Activated naive CD8-positive, alpha-beta T cell treated with anti-CD3 and anti-CD28 coated beads, Interleukin-2, amount 50 U/mL, for 16 hours (primary cell): ENCODE results near the gene USP19.

Experiments used
- DNase-seq: peaks from one replicate; pipeline ENCODE4 v3.0.0-alpha.2; 2020; ENCODE audit warnings: low read depth, low spot score

USP19 gene

GRCh38 chr3:49133226-49133951 is 12.8 kb upstream of the USP19 start:
- no peak for DNase-seq

GRCh38 chr3:49132437-49133225 is 12.0 kb upstream of the USP19 start, which contains the start of gene LAMB2:
Gene LAMB2, minus strand, starts transcription at chr3:49133050. Its CDS starts 183 bp downstream, at chr3:49132867.
- DNase-seq: no peak

DNA sequence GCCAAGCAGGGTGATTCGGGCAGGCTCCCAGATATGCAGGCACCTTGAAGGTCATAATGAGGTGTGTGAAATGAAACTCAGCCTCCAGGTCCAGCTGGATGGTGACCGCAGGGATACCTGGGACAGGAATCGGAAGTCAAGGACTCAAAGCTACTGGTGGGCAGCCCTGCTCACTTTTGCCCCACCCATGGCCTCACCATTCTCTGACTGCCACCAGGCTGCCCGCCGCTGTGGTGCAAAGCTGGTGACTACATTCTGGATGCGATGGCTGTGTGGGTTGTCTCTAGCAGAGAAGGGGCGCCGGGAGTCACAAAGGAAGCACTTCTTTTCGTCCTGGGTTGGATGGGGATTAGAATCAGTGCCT is 11.4 kb upstream of the USP19 start:
- DNase-seq: no peak

GRCh38 chr3:49131576-49131975 is 11.0 kb upstream of the USP19 start:
- no peak for DNase-seq

GRCh38 chr3:49131040-49131439 is 10.4 kb upstream of the USP19 start:
- no peak for DNase-seq

DNA sequence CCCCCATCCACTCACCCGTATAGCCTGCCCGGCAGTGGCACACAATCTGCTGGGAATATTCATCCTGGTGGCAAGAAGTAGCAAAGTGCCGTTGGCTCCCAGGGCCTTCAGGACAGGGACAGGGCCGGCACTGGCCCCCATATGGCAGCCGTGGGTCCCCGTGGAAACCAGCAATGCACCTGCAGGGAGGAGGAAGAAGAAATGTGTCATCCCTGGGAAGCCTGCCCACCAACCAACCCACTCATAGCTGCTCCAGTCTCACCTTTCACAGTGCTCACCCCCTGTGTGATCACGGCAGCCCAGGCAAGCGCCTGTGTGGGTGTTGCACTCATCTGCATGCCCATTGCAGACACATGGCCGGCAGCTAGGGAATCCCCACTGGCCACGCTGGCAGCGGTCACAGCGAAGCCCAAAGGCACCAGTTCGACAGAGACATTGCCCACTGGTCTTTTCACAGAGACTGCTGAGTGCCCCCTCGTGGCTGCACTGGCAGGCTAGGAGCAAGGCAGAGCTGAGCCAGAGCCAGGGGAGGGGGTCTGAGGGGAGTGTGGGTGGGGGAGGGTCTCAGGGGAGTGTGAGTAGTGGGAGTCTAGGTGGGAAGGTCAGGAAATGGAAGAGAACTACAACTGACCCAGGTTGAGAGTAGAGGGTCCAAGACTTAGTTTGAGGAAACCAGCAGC is 4.5 kb upstream of the USP19 start:
- no peak for DNase-seq

- DNase-seq: no peak
These were observed 3.6 kb upstream of the USP19 start for GRCh38 chr3:49124203-49124602.

DNA sequence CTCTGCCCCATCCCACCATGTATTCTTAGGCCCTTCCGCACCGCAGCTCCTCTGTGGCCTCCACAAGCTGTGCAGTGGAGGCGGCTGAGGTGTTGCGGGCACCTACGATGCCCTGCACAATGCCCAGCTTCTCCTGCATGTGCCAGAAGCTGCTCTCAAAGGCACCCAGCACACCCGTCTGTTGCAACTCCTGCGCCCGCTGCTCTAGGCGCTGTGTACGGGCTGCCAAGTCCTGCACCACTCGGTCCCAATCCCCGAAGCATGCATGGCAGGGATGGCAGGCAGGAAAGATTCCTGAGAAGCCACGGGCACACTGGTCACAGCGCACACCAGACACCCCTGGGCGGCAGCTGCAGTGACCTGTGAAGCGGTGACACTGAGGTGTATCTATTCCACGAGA is 3.1 kb upstream of the USP19 start:
- DNase-seq: no peak

DNA sequence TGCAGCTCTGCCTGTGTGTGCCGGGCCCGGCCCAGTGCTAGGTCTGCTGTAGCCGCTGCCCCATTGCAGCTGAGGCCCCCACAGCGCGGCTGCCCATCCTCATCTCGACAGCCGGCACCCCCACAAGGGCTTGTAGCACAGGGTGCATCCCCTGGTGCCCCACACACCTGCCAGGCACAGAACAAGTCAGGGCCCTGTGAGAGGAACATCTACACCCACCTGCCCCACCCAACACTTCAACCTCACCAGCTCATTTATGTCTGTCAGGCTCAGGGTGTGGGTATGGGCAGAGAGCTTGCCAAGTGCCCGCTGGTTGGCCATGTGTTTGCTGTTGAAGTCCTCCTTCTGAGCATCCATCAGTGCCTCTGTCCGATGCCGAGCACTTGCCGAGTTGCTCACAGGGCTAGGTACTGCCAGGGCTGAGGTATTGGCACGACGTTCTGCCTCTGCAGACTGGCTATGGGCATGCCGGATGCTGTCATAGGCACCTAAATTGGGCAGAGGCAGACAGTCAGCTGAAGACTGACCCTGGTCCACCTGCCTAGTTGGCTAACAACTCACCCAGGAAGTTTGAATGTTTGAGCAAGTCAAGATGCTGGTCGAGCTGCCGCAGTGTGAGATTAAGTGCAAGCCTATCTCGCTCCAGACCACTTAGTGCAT is 2.4 kb upstream of the USP19 start:
- no peak for DNase-seq

DNA sequence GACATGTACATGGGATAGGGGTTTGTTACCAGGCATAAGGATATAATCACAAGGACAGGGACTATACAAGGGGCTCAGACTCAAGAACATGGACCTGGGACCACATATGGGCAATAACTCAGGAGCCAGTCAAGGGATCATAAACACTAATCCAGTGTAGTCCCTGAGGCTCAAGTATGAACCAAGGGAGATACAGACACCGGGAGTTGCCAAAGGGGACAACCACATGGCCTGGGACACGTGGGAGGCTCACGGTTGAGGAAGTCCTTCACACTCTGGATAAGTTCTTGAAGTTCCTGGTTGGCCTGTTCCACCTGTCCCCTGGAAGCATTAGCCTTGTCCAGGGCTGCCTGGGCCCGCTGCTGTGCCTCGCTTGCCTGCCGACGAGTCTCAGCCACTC is 1.8 kb upstream of the USP19 start:
- DNase-seq: no peak

DNA sequence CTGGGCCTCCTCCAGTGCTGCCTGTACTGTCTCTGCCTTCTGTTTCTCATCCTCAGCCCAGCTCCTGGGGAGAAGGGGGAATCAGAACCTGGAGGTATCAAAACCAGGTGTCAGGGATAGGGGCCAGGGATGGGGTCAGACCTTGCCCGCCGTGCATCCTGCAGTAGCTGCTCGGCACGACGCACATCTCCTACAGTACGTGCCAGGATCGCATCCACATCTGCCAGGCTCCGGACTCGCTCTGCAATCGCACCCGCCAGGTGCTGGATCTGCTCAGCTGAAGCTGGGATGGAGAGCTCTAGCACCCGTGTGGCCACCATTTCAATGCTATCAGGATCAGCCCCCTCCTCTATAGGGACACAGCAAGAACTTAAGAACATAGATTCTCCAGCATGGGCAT is 1.4 kb upstream of the USP19 start:
- no peak for DNase-seq

DNA sequence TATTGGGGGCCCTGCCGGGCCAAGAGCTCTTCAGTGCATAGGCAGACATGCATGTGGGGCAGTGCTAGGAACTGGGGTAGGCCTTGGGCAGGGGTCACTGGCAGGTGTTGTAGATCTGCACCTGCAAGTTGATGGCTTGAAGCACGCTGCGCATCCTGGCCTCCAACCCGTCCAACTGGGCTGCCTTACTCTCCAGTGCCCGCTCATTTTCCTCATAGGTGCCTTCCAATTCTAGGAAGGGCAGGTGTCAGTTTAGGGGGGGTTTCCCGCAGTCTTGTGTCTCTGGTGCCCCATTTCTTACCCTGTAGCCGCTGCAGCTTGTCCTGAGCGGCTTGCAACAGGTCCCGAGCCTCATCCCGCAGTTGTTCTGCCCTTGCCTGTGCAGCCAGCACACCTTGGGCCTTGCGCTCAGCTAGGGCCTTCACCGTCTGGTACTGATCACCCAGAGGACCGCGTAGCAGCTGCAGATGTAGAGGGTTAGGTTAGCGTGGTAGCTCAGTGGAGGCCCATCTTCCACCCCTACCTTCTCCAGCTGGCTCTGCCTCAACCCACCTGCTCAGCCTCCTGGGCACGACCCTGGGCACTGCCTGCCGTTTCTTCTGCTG is 611 bp upstream of the USP19 start:
- no peak for DNase-seq

- no peak for DNase-seq
These were observed 556 bp downstream of the USP19 start for GRCh38 chr3:49120096-49120437.

DNA sequence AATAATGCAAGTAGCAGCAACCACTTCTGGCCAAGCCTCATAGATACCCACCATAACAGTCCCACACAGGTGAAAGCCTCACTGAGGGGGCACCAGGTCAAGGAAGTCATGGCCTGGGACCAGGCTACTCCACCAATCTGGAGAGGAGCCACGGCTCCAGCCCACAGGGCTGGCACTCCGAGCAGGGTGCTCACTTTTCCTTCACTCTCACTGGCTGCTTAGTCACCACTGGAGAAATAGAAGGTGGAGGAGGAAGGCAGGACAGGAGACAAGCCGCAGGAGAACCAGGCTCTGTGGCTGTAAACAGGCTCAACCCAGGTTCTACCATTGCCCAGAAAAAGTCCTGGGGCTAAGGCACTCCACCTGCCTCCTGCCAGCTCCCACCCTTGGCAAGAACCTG is 1.2 kb downstream of the USP19 start:
- DNase-seq: no peak

DNA sequence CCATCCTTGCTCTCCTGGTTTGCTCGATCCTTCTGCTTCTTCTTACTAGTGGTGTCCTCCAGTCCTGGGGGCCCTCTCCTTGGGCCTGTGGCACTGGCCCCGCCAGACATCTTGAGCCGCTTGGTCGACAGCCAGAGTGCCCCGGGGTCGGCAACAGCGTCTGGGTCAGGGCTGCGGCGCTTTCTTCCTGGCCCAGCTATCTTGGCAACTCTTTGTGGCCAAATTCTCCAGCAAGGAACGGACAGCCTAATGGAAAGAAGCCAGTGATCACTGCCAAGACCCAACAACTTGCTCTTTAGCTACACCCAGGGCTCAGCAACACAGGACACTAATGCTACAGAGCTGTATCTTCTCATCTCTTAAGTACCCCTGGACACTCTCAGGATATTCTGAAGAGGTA is 1.6 kb downstream of the USP19 start:
- DNase-seq: no peak

- DNase-seq: no peak
These were observed 8.4 kb downstream of the USP19 start for GRCh38 chr3:49112262-49112661.

GRCh38 chr3:49111347-49111746 is 9.3 kb downstream of the USP19 start:
- DNase-seq: no peak

DNA sequence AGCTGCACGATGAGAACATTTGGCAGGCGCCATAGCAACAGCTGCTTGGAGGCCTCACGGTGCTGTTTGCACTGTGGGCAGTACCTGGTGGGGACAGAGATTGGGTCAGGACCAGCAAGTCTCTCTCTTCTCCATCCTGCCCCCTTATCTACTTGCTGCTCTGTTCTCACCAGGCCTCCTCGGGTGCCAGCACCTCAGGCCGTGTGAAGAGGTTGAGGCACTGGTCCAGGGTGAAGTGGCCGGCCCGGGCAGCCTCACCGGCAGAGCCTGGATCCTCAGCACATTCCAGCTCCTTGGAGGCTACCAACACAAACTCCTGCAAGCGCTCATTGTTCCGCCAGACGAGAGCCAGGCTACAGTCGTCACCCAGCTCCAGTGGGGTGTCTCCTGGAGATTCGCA is 9.8 kb downstream of the USP19 start:
- DNase-seq: no peak

DNA sequence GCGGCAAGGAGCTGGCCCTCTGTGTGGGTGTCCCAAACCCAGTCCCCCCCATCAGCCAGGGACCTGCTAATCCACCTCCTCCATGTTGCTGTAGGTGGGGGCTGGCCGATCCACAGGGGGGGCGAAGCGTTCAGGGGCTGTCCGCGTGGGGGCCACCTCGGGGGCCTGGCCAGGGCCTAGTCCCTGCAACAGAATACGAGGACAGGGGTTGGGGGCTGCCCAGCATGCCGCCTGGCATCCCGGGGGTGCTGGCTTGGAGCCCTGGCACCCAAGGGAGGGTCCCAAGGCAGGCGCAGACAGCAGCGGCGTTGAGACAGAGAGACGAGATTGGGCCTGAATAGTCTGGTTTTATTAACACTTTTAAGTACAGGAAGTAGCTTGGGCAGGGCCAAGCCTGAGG is 12.3 kb downstream of the USP19 start:
- DNase-seq: no peak

- peak; percentile 76 for DNase-seq
These were observed 16.0 kb downstream of the USP19 start, which contains the start of gene QARS1 for GRCh38 chr3:49104427-49105291. Gene QARS1, minus strand, starts transcription at chr3:49104757. Its CDS starts 24 bp downstream, at chr3:49104733.

DNA sequence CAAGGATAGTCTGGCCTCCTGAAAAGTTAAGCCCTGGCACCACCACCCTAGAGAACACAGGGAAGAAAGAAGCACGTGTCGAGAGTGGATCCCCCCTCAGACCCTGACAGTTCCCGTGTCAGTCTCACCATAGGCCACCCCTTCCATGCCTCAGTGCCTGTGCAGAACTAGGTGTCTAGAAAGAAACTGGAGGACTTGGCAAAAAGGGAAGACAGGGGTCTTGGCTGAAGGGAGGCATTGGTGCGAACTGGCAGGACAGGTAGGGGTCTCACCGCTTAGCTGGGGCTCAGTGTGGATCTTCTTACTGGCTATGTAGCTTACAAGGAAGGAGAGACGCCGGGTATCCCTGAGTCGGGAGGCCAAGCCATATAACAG is 16.6 kb downstream of the USP19 start:
- DNase-seq: no peak
